K562 (cell line): ENCODE results near the gene ARID4B. TPM values are rescaled to one million over a fixed set of nuclear protein-coding genes. Genes with fewer than 3 reads are reported as not detected.

Source experiments
- ATAC-seq: fragments of 200-7000 bp; cut with Tn5 transposase; 3 replicates; pipeline ENCODE4 v1.9.1; 2020; ENCODE audit warnings: moderate library complexity
- BruUV-seq: library from RNA; stranded (reverse); fragments of 400-500 nt; replicated peaks from 2 replicates; lab custom pipeline; 2021; lab: Mats Ljungman, UMichigan
- CTCF ChIA-PET: fragments of 300-600 bp; formaldehyde crosslinking; extraction: SDS; loops from one replicate; lab custom pipeline; 2021; ENCODE audit warnings: low intra/inter-chr PET ratio; lab: Yijun Ruan, JAX
- POLR2A ChIA-PET: fragments of 300-600, 350-650 bp; sonication (Branson Sonifier 250); formaldehyde crosslinking; extraction: SDS; loops from one replicate; lab custom pipeline; 2021; ENCODE audit warnings: antibody characterized with exemption, inconsistent platforms; lab: Yijun Ruan, JAX
- DNase-seq, 4 experiments: peaks; one replicate each; pipeline versions ENCODE4 v3.0.0 to v3.0.0-alpha.2; 2011 to 2018; ENCODE audit warnings: low spot score in 3 of 4, mixed read lengths in 3 of 4; ENCODE audit errors: extremely low read depth in 1 of 4
- FAIRE-seq: peaks from 2 replicates; lab custom pipeline; 2011; peaks lifted over from hg19 to GRCh38; lab: Jason Lieb, UNC
- H2AFZ ChIP-seq: 2 replicates; pipeline ENCODE4 v1.6.0; 2011; ENCODE audit warnings: low read depth, low read length, control low read depth, inconsistent platforms
- H3K27ac ChIP-seq: fragments of 200-600 bp; 3 replicates; pipeline ENCODE4 v1.8.0; 2011; ENCODE audit warnings: low read depth, mild to moderate bottlenecking, control low read depth, inconsistent platforms, low read length, moderate library complexity, mixed read lengths; ENCODE audit errors: extremely low read depth
- H3K27me3 ChIP-seq, 2 experiments: fragments of 300-600 bp in 1 of 2; 2 replicates in 1 of 2; 3 replicates in 1 of 2; pipeline versions ENCODE4 v1.6.0 to v1.8.0; 2011; ENCODE audit warnings: inconsistent platforms in 2 of 2, low read length in 2 of 2, mild to moderate bottlenecking in 1 of 2, mixed read lengths in 1 of 2, moderate library complexity in 1 of 2; ENCODE audit not compliant: control insufficient read depth in 2 of 2, insufficient read depth in 2 of 2
- H3K36me3 ChIP-seq: fragments of 300-600 bp; 3 replicates; pipeline ENCODE4 v1.8.0; 2011; ENCODE audit warnings: mild to moderate bottlenecking, low read length, inconsistent platforms; ENCODE audit not compliant: control insufficient read depth, insufficient read depth
- H3K4me1 ChIP-seq, 2 experiments: fragments of 200-600 bp in 1 of 2; replicated peaks in 1 of 2; 2 replicates in 1 of 2; 3 replicates in 1 of 2; pipeline versions ENCODE4 v1.5.1 to v1.8.0; 2011; ENCODE audit warnings: inconsistent platforms in 2 of 2, low read length in 2 of 2, mild to moderate bottlenecking in 1 of 2, mixed read lengths in 1 of 2, moderate library complexity in 1 of 2; ENCODE audit not compliant: control insufficient read depth in 2 of 2, insufficient read depth in 2 of 2
- H3K4me2 ChIP-seq: 2 replicates; pipeline ENCODE4 v1.6.1; 2011; ENCODE audit warnings: low read length, control low read depth, inconsistent platforms, mixed read lengths; ENCODE audit not compliant: insufficient read depth
- H3K4me3 ChIP-seq: fragments of 200-600 bp; sonication (generic), shearing (Covaris generic); 2 replicates; pipeline ENCODE4 v1.5.1; 2016; ENCODE audit warnings: control low read depth, inconsistent platforms
- H3K79me2 ChIP-seq: fragments of 200-600 bp; 3 replicates; pipeline ENCODE4 v1.8.0; 2011; ENCODE audit warnings: low read length, inconsistent platforms; ENCODE audit not compliant: control insufficient read depth, insufficient read depth
- H3K9ac ChIP-seq, 2 experiments: 2 replicates each; pipeline versions ENCODE4 v1.6.0 to v1.6.1; 2011; ENCODE audit warnings: low read depth in 2 of 2, low read length in 2 of 2, control low read depth in 1 of 2, inconsistent platforms in 1 of 2, mild to moderate bottlenecking in 1 of 2, mixed read lengths in 1 of 2; ENCODE audit not compliant: insufficient read depth in 1 of 2
- H3K9me1 ChIP-seq: one replicate; pipeline ENCODE4 v1.6.0; 2011; ENCODE audit warnings: inconsistent platforms, mild to moderate bottlenecking, low read length, moderate library complexity; ENCODE audit not compliant: control insufficient read depth, insufficient read depth
- H3K9me3 ChIP-seq: replicated peaks from 2 replicates; pipeline ENCODE4 v1.5.1; 2011; ENCODE audit warnings: low read depth, low read length, inconsistent platforms; ENCODE audit not compliant: control insufficient read depth, insufficient read depth
- H4K20me1 ChIP-seq: replicated peaks from 2 replicates; pipeline ENCODE4 v1.6.1; 2011; ENCODE audit warnings: low read length, inconsistent platforms, mixed read lengths; ENCODE audit not compliant: control insufficient read depth, insufficient read depth
- POLR3A ChIP-seq: IDR thresholded peaks from 2 replicates; pipeline ENCODE4 v1.6.1; 2011; ENCODE audit warnings: borderline replicate concordance, mild to moderate bottlenecking, moderate library complexity; ENCODE audit not compliant: insufficient read length, insufficient read depth; ENCODE audit errors: extremely low read depth
- PREB ChIP-seq: sonication (generic); formaldehyde crosslinking; IDR thresholded peaks from 2 replicates; pipeline ENCODE4 v1.8.1; 2023; ENCODE audit warnings: mild to moderate bottlenecking, missing genetic modification reagents
- RAD51 ChIP-seq: fragments of 450-650 bp; IDR thresholded peaks from 2 replicates; pipeline ENCODE4 v1.7.1; 2016; ENCODE audit warnings: low read depth, mild to moderate bottlenecking, borderline replicate concordance
- ZNF316 ChIP-seq: fragments of 450-650 bp; IDR thresholded peaks from 2 replicates; pipeline ENCODE4 v1.6.1; 2016
- WGBS: fragments of 100-300 bp; shearing (Covaris generic); methylation state at CpG from one replicate; pipeline ENCODE4 v1.1.6; 2016; ENCODE audit warnings: low coverage, mixed read lengths; ENCODE audit not compliant: insufficient coverage; ENCODE audit errors: missing lambda C conversion rate; 5-methylcytosine and 5-hydroxymethylcytosine counted together
- in situ Hi-C: fragments of 300-500 bp; cut with MboI; formaldehyde crosslinking; loops from 4 replicates; pipeline ENCODE4 v1.15.0; 2018; ENCODE audit warnings: inconsistent platforms, mixed read lengths
- intact Hi-C: fragments of 100-400 bp; cut with micrococcal nuclease; formaldehyde crosslinking; loops from 2 replicates; pipeline ENCODE4 v1.14.2; 2022
- polyA plus RNA-seq, 8 experiments: library from polyadenylated mRNA; depleted of rRNA in 4 of 8; stranded (reverse) in 5 of 8; unstranded in 3 of 8; fragments of >200 nt; fragmentation: Nextera tagmentation in 2 of 8; fragmentation: Illumina TruSeq in 1 of 8; extraction: Ambion mirVana in 2 of 8; extraction: Trizol in 1 of 8; gene quantifications; 2 replicates each; pipeline versions ENCODE4 v1.2.1 to v1.2.3, GENCODE V29; 2011 to 2014; ENCODE audit warnings: inconsistent platforms in 1 of 8, missing spikeins in 1 of 8
- total RNA-seq, 7 experiments: library from RNA; depleted of rRNA in 6 of 7; stranded (reverse); fragments of >200 nt in 6 of 7; fragmentation: Illumina TruSeq in 2 of 7; extraction: Trizol in 2 of 7; gene quantifications; 2 replicates each; pipeline versions ENCODE4 v1.2.1 to v1.2.3, GENCODE V29; 2011 to 2021; ENCODE audit warnings: low replicate concordance in 1 of 7

Gene ARID4B
- total and polyA plus RNA-seq, 9 of the 15 experiments (the other 6 are each of a cell fraction or from before 2014, with no cell fraction given), result 8.4 to 38.9 (median 18.5) TPM

DNA sequence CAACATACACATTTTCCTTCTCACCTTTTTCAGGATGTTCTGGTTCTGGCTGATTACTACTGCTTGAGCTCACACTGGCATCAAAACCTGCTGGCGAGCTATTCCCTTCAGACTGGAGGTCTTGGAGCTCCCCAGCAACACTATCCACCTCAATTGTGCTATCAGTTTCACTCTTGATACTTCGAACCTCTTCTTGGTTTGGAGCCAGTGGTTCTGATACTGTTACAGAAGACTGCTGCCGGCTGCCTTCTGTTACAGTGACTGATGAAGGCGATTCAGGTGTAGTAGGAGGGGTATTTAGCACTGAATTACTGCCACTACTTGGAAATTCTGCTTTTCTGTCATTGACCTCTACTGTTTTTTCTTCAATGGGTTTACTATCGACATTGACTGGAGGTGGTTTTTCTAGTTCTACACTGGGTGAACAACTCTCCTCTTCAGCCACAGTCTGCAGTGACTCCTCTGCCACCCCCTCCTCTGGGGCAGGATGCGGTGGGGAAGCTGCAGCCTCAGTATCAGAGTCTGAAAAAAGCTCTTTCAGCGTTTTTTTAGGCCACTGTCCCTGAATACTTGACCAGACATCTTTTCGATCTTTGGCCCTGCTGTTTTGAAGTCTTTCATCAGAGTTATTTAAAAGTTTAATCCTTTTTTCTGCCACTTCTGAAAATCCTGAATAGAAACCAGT is 146.3 kb downstream of the ARID4B start:
- Histone ChIP-seq H3K9me3 (no peaks in the 10 kb centered on the region), H3K4me2 (no peak overlapping the region), H3K79me2 (no peaks in the 10 kb centered on the region), H3K27me3 (no peaks in the 10 kb centered on the region), H2AFZ (no peak overlapping the region), H4K20me1 (no peaks in the 10 kb centered on the region), H3K4me1 (no peaks in the 10 kb centered on the region), H3K36me3 (peaks cover 50% of the 10 kb centered on the region), H3K9me1 (no peaks in the 10 kb centered on the region), H3K9ac (no peak overlapping the region), H3K4me3 (no peak overlapping the region), H3K27ac (no peak overlapping the region)
- FAIRE-seq (no peak), ATAC-seq (no peak; the same call in 1 of the 3 replicates), DNase-seq (no peak)
- intact Hi-C loops, result no loop called here
- ChIA-PET CTCF (no interaction called here), POLR2A (interaction anchor here (0.6 to 0.7 kb wide), 2 partner anchors 17 to 28 kb away, joined by 3 read pairs; no protein-coding TSS in a partner anchor)
- in situ Hi-C loops, result no loop called here
- WGBS, result 80% methylated on average over 8 of the region's 8 CpGs
- TF ChIP-seq ZNF316 (peak; percentile 52; the same call in 1 of the 2 replicates), PREB (CRISPR knock-in tag) (no peak)
- BruUV-seq, result no TSS peak

DNA sequence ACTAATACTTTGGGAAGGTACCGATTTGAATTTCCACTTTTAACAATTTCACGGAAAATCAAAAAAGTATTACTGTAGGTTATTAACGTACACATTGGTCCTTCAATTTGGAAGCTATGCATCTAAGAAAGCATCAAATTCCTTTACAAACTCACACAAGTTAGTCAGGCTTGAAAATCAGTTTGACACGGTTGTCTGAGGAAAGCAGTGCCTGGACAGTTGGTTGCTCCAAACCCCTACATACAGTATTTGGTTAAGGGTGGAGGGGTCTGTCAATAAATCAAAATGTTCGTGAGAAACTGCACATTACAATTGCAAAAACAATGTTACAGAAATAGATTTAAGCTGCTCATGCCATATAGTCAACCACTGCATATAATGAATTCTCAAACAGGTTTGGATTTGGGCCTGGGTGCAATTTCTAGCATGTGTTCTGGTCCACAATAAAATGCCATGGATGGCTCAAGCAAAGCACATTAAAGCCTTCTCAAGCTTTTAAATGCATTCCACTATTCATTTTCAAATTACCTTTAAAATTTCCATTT is 147.0 kb downstream of the ARID4B start:
- Histone ChIP-seq H3K4me3 (no peak overlapping the region), H2AFZ (no peak overlapping the region), H3K36me3 (peaks cover 56% of the 10 kb centered on the region), H3K27me3 (no peaks in the 10 kb centered on the region), H3K9ac (no peak overlapping the region), H4K20me1 (no peaks in the 10 kb centered on the region), H3K79me2 (no peaks in the 10 kb centered on the region), H3K27ac (no peak overlapping the region), H3K4me1 (no peaks in the 10 kb centered on the region), H3K9me3 (no peaks in the 10 kb centered on the region), H3K4me2 (no peak overlapping the region), H3K9me1 (no peaks in the 10 kb centered on the region)
- no peak for ATAC-seq
- TF ChIP-seq RAD51 (no peak), POLR3A (no peak)
- ChIA-PET CTCF (no interaction called here), POLR2A (interaction anchor here (0.7 to 1.0 kb wide), 2 partner anchors 14 to 17 kb away, joined by 3 to 4 read pairs; no protein-coding TSS in a partner anchor)
- in situ Hi-C loops, result no loop called here
- DNase-seq, result no peak
- no TSS peak for BruUV-seq
- intact Hi-C loops, result no loop called here
- no peak for FAIRE-seq
- WGBS, result 87% methylated on average over 5 of the region's 5 CpGs
